Measurements from ENCODE around the gene NEUROD2. TPM values are rescaled to one million over a fixed set of nuclear protein-coding genes. Genes with fewer than 3 reads are reported as not detected.

Gene NEUROD2
- total RNA-seq, 1 donor from 2014 or later, result not detected

DNA sequence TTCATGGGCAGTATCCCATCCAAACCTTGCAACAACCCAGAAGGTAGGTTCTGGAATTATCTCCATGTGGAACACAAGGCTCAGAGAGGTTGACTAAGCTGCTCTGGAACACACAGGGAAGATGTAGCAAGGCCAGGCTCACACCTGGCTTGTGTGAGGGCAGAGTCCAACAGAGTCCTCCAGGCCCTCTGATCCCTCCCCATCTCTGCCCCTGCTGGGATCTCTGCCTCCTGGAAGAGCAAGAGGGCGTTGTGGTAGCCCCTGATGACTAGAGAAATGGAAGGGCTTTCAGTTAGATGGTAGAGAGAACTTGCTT, 12.0 kb upstream of the NEUROD2 start:
- no peak for TF ChIP-seq CTCF (IDR thresholded peaks at IDR 0.05; ENCODE audit: insufficient read depth, low read length, poor library complexity, severe bottlenecking)

GRCh38 chr17:39618956-39619785, 11.5 kb upstream of the NEUROD2 start:
- no peaks in the 10 kb centered on the region for H3K36me3 ChIP-seq (ENCODE audit: control insufficient read depth, insufficient read depth, low read length)
- TF ChIP-seq CTCF (IDR thresholded peaks at IDR 0.05; ENCODE audit: insufficient read depth, low read length, poor library complexity, severe bottlenecking), result no peak
- H3K4me3 ChIP-seq (ENCODE audit: low read depth, low read length), result no peak overlapping the region
- no peak for DNase-seq (ENCODE audit: low read depth)
- H3K27me3 ChIP-seq (ENCODE audit: control insufficient read depth, insufficient read depth, low read length), result peaks cover 50% of the 10 kb centered on the region

More for the DNA sequence above, 12.0 kb upstream of the NEUROD2 start:
- Histone ChIP-seq H3K36me3 (ENCODE audit: control insufficient read depth, insufficient read depth, low read length) (no peaks in the 10 kb centered on the region), H3K27me3 (ENCODE audit: control insufficient read depth, insufficient read depth, low read length) (peaks cover 51% of the 10 kb centered on the region), H3K4me3 (ENCODE audit: low read depth, low read length) (no peak overlapping the region)
- no peak for DNase-seq (ENCODE audit: low read depth)

DNA sequence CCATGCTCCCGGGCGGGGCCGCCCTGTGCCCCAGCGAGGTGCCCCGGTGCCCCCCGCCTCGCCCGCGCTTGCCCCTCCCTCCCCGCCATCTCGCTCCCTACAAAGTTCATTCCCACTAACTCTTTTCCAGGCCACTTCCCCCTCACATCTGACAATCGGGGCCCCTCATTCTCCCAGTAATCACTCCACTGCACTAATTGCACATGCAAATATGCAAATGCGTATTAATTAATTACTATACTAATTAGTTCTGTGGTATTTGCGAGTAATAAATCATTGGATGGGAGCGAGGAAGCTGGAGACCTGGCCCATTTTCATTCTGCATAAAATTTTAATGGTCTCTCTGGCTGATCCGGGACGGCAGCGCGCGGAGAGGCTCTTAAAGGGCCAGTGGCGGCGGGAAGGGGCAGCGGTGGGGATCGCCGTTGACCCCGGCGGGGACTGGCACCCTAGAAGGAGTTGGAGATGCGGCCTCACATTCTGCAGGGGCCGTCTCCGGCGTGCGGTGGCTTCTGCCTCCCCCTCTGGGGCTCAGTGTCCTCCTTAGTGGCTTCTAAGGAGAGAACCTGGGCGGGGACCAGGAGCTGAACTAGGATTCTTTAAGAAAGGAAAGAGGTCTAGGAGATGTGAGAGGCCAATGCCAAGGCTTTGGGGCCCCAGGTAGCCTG, 10.7 kb upstream of the NEUROD2 start:
- Histone ChIP-seq H3K27me3 (ENCODE audit: control insufficient read depth, insufficient read depth, low read length) (peaks cover 51% of the 10 kb centered on the region), H3K4me3 (ENCODE audit: low read depth, low read length) (peak overlapping the region; percentile 48), H3K36me3 (ENCODE audit: control insufficient read depth, insufficient read depth, low read length) (no peaks in the 10 kb centered on the region)
- TF ChIP-seq CTCF (IDR thresholded peaks at IDR 0.05; ENCODE audit: insufficient read depth, low read length, poor library complexity, severe bottlenecking), result no peak
- no peak for DNase-seq (ENCODE audit: low read depth)

DNA sequence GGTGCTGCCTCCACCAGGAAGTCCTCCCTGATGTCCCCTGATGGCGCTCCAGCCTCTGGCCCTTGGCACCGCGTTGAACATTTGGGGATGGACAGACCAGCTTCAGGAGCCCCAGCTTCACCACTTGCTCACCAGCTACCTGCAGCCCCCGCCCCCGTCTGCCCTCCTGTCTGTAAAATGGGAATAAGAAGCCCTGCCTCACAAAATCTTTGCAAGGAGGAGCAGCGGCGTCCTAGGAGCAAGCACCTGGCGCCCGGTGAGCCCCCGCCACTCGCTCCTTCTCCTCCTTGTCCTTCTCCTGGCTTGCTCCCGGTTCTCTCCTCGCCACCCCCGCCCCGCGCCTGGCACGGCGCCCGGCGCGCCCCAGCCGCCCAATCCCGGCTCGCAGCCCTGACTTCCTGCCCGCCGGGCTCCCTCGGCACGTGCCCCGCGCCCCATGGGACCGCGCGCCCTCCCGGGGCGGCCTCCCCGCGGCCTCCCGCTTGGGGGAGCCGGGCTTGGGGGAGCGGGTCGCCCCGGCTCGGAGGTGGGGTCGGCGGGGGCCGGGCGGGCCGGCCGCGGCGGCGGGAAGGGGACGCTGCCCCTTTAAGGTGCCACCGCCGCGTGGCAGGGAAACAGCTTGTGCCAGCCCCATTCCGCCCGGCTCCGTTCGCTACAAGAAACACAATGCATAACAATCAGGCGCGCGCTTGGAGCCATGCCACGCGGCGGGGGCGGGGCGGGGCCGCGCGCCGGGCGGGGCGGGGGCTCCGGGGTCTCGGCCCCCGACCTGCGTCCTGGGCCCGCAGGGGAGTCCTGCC, 9.9 kb upstream of the NEUROD2 start:
- Histone ChIP-seq H3K4me3 (ENCODE audit: low read depth, low read length) (peak overlapping the region; percentile 48), H3K27me3 (ENCODE audit: control insufficient read depth, insufficient read depth, low read length) (peaks cover 55% of the 10 kb centered on the region), H3K36me3 (ENCODE audit: control insufficient read depth, insufficient read depth, low read length) (no peaks in the 10 kb centered on the region)
- no peak for TF ChIP-seq CTCF (IDR thresholded peaks at IDR 0.05; ENCODE audit: insufficient read depth, low read length, poor library complexity, severe bottlenecking)
- no peak for DNase-seq (ENCODE audit: low read depth)

- no peak for TF ChIP-seq CTCF (IDR thresholded peaks at IDR 0.05; ENCODE audit: insufficient read depth, low read length, poor library complexity, severe bottlenecking)
- DNase-seq (ENCODE audit: low read depth), result no peak
- no peak overlapping the region for H3K4me3 ChIP-seq (ENCODE audit: low read depth, low read length)
Measured at GRCh38 chr17:39617100-39617445, 9.4 kb upstream of the NEUROD2 start.

More at GRCh38 chr17:39617100-39617445, 9.4 kb upstream of the NEUROD2 start:
- H3K27me3 ChIP-seq (ENCODE audit: control insufficient read depth, insufficient read depth, low read length), result peaks cover 61% of the 10 kb centered on the region
- H3K36me3 ChIP-seq (ENCODE audit: control insufficient read depth, insufficient read depth, low read length), result no peaks in the 10 kb centered on the region
